Endodermal cell (in vitro differentiated cells): ENCODE results near the gene LRRC73. TPM values are rescaled to one million over a fixed set of nuclear protein-coding genes. Genes with fewer than 3 reads are reported as not detected.

Experiments
- DNase-seq: peaks from one replicate; pipeline ENCODE4 v3.0.0-alpha.2; 2017
- H3K27ac ChIP-seq: 2 replicates; pipeline ENCODE4 v1.5.1; 2013; ENCODE audit warnings: mild to moderate bottlenecking, low read depth, low read length, moderate library complexity
- H3K27me3 ChIP-seq: 2 replicates; pipeline ENCODE4 v1.6.1; 2013; ENCODE audit warnings: mild to moderate bottlenecking, low read length, moderate library complexity; ENCODE audit not compliant: insufficient read depth, control insufficient read depth, poor library complexity, severe bottlenecking
- H3K36me3 ChIP-seq: 2 replicates; pipeline ENCODE4 v1.7.0; 2013; ENCODE audit warnings: mild to moderate bottlenecking, low read length, moderate library complexity; ENCODE audit not compliant: control insufficient read depth, insufficient read depth
- H3K4me1 ChIP-seq: one replicate; pipeline ENCODE4 v1.7.0; 2013; ENCODE audit warnings: low read length; ENCODE audit not compliant: control insufficient read depth, insufficient read depth
- H3K4me3 ChIP-seq: 2 replicates; pipeline ENCODE4 v1.5.1; 2013; ENCODE audit warnings: mild to moderate bottlenecking, low read length, moderate library complexity
- H3K9ac ChIP-seq: 2 replicates; pipeline ENCODE4 v1.6.1; 2013; ENCODE audit warnings: mild to moderate bottlenecking, low read length, moderate library complexity; ENCODE audit not compliant: poor library complexity, severe bottlenecking; ENCODE audit errors: extremely low read depth
- H3K9me3 ChIP-seq: 2 replicates; pipeline ENCODE4 v1.6.1; 2013; ENCODE audit warnings: mild to moderate bottlenecking, low read length, moderate library complexity; ENCODE audit not compliant: control insufficient read depth
- H3K27ac Mint-ChIP-seq: 2 replicates; pipeline ENCODE4 v1.8.0; 2020; ENCODE audit warnings: mixed read lengths
- H3K27me3 Mint-ChIP-seq: 2 replicates; pipeline ENCODE4 v1.8.0; 2021; ENCODE audit warnings: mild to moderate bottlenecking, mixed read lengths; ENCODE audit not compliant: insufficient read depth
- H3K36me3 Mint-ChIP-seq: 2 replicates; pipeline ENCODE4 v1.8.0; 2020; ENCODE audit warnings: low read depth, mixed read lengths
- H3K4me1 Mint-ChIP-seq: 2 replicates; pipeline ENCODE4 v1.8.0; 2020; ENCODE audit warnings: mixed read lengths
- H3K4me3 Mint-ChIP-seq: 2 replicates; pipeline ENCODE4 v1.8.0; 2020; ENCODE audit warnings: mild to moderate bottlenecking, moderate library complexity, mixed read lengths
- H3K9me3 Mint-ChIP-seq: 2 replicates; pipeline ENCODE4 v1.8.0; 2020; ENCODE audit warnings: mild to moderate bottlenecking, mixed read lengths
- CTCF ChIP-seq: fragments of 200-600 bp; sonication (generic); conservative IDR thresholded peaks from 2 replicates; pipeline ENCODE4 v1.5.0; 2021; ENCODE audit warnings: antibody characterized with exemption, mild to moderate bottlenecking
- WGBS, 2 experiments: methylation state at CpG; one replicate each; pipeline versions ENCODE4 v1.1.5 to v1.1.7; 2013; ENCODE audit warnings: missing lambda C conversion rate in 2 of 2, mixed read lengths in 1 of 2; ENCODE audit not compliant: insufficient coverage in 1 of 2, insufficient read length in 1 of 2; 5-methylcytosine and 5-hydroxymethylcytosine counted together
- total RNA-seq, 2 donors: library from RNA; stranded (reverse); fragmentation: NEBNext Ultra II Directional in 1 of 2; extraction: Animal tissue kit (Norgen Biotek cat#: 25700) in 1 of 2; gene quantifications; 2 replicates in 1 of 2; 3 replicates in 1 of 2; pipeline ENCODE4 v1.2.1, GENCODE V29; 2021

The LRRC73 gene
- total RNA-seq, 2 donors from 2014 or later, result 0.46 to 0.64 TPM

GRCh38 chr6:43493833-43494232 is 16.3 kb downstream of the LRRC73 start:
- H3K4me3 Mint-ChIP-seq, result no peak overlapping the region
- no peak for DNase-seq
- no peaks in the 10 kb centered on the region for H3K27me3 Mint-ChIP-seq
- H3K4me1 Mint-ChIP-seq, result peaks cover 17% of the 10 kb centered on the region
- Histone ChIP-seq H3K4me3 (no peak overlapping the region), H3K9ac (no peak overlapping the region), H3K27ac (no peak overlapping the region), H3K27me3 (no peaks in the 10 kb centered on the region), H3K36me3 (peaks cover 16% of the 10 kb centered on the region), H3K4me1 (no peaks in the 10 kb centered on the region), H3K9me3 (no peaks in the 10 kb centered on the region)
- TF ChIP-seq CTCF, result no peak
- 91 to 98% methylated on average over 6 to 7 of the region's 7 CpGs for WGBS, 2 experiments
- no peaks in the 10 kb centered on the region for H3K9me3 Mint-ChIP-seq
- peaks cover 12% of the 10 kb centered on the region for H3K36me3 Mint-ChIP-seq
- no peak overlapping the region for H3K27ac Mint-ChIP-seq

GRCh38 chr6:43493230-43493629 is 16.9 kb downstream of the LRRC73 start:
- no peak overlapping the region for H3K4me3 Mint-ChIP-seq
- H3K4me3 ChIP-seq, result no peak overlapping the region
- no peak overlapping the region for H3K27ac Mint-ChIP-seq
- 80 to 84% methylated on average over 2 of the region's 2 CpGs for WGBS, 2 experiments
- H3K9me3 ChIP-seq, result no peaks in the 10 kb centered on the region
- no peaks in the 10 kb centered on the region for H3K27me3 ChIP-seq
- peaks cover 17% of the 10 kb centered on the region for H3K4me1 Mint-ChIP-seq
- H3K36me3 Mint-ChIP-seq, result peaks cover 6% of the 10 kb centered on the region
- no peaks in the 10 kb centered on the region for H3K27me3 Mint-ChIP-seq
- H3K9ac ChIP-seq, result no peak overlapping the region
- H3K9me3 Mint-ChIP-seq, result no peaks in the 10 kb centered on the region
- H3K27ac ChIP-seq, result no peak overlapping the region
- H3K36me3 ChIP-seq, result peaks cover 10% of the 10 kb centered on the region
- H3K4me1 ChIP-seq, result no peaks in the 10 kb centered on the region
- no peak for TF ChIP-seq CTCF
- no peak for DNase-seq

GRCh38 chr6:43492673-43493072 is 17.5 kb downstream of the LRRC73 start:
- Mint-ChIP-seq H3K4me1 (peaks cover 17% of the 10 kb centered on the region), H3K9me3 (no peaks in the 10 kb centered on the region), H3K36me3 (peaks cover 6% of the 10 kb centered on the region), H3K4me3 (no peak overlapping the region), H3K27ac (no peak overlapping the region), H3K27me3 (no peaks in the 10 kb centered on the region)
- H3K36me3 ChIP-seq, result peaks cover 4% of the 10 kb centered on the region
- H3K4me1 ChIP-seq, result no peaks in the 10 kb centered on the region
- H3K27ac ChIP-seq, result no peak overlapping the region
- no peaks in the 10 kb centered on the region for H3K27me3 ChIP-seq
- no peak for DNase-seq
- no peak for TF ChIP-seq CTCF
- no peak overlapping the region for H3K9ac ChIP-seq
- WGBS, 2 experiments, result 82 to 90% methylated on average over 2 to 3 of the region's 3 CpGs
- H3K9me3 ChIP-seq, result no peaks in the 10 kb centered on the region
- no peak overlapping the region for H3K4me3 ChIP-seq
